Measurements from ENCODE around the gene TAS1R3. TPM values are rescaled to one million over a fixed set of nuclear protein-coding genes. Genes with fewer than 3 reads are reported as not detected.

TAS1R3 gene
- total RNA-seq, 1 experiment from 2014 or later, result 0.22 TPM

- Mint-ChIP-seq H3K9me3 (no peaks in the 10 kb centered on the region), H3K4me1 (peaks cover 25% of the 10 kb centered on the region), H3K27me3 (ENCODE audit: low read depth) (no peaks in the 10 kb centered on the region), H3K36me3 (peaks cover 11% of the 10 kb centered on the region), H3K4me3 (no peak overlapping the region), H3K27ac (peak overlapping the region; percentile 50; the same call in 1 of the 2 replicates)
- no peak for DNase-seq (ENCODE audit: low spot score)
- ATAC-seq, result no peak
- ChIA-PET POLR2A (interaction anchor here (0.6 kb wide), 1 partner anchor 132 kb away, joined by 5 read pairs; no protein-coding TSS in a partner anchor), CTCF (no interaction called here)
- no peak for TF ChIP-seq ETV6 (CRISPR knock-in tag; IDR thresholded peaks at IDR 0.05)
- 0 out of 2 replicates have a peak, but pooled peaks have one; percentile 15 for TF ChIP-seq ZNF121 (CRISPR knock-in tag; IDR thresholded peaks at IDR 0.05)
- no peak for TF ChIP-seq ATF6 (CRISPR knock-in tag; IDR thresholded peaks at IDR 0.05)
- TF ChIP-seq, protein P1, sequence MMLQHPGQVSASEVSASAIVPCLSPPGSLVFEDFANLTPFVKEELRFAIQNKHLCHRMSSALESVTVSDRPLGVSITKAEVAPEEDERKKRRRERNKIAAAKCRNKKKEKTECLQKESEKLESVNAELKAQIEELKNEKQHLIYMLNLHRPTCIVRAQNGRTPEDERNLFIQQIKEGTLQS (CRISPR knock-in tag; conservative IDR thresholded peaks at IDR 0.05), result 0 out of 2 replicates have a peak, but pooled peaks have one; percentile 43
These were observed 12.1 kb upstream of the TAS1R3 start for GRCh38 chr1:1318777-1319645.

DNA sequence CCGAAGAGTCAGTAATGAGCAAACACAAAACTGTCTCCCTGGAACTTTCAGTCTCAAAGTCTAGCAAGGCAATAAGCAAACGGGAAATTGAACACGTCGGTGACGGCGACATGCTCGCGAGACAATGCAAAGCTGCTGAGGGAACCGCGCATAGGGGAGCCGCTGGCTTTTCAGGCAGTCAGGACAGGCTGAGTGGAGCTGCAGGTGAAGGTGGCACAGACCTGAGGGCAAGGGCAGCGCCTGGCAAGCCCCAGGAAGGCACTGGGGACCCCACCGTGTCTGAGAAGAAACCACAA, 11.5 kb upstream of the TAS1R3 start:
- no peak for ATAC-seq
- peaks cover 11% of the 10 kb centered on the region for H3K36me3 Mint-ChIP-seq

More for the DNA sequence above, 11.5 kb upstream of the TAS1R3 start:
- Mint-ChIP-seq H3K4me1 (peaks cover 25% of the 10 kb centered on the region), H3K4me3 (no peak overlapping the region), H3K27ac (peak overlapping the region; percentile 50; the same call in 1 of the 2 replicates), H3K9me3 (no peaks in the 10 kb centered on the region), H3K27me3 (ENCODE audit: low read depth) (no peaks in the 10 kb centered on the region)
- TF ChIP-seq TP53 (CRISPR knock-in tag; IDR thresholded peaks at IDR 0.05), result no peak
- no peak for TF ChIP-seq ZNF281 (CRISPR knock-in tag; IDR thresholded peaks at IDR 0.05)
- TF ChIP-seq PRDM15 (CRISPR knock-in tag; IDR thresholded peaks at IDR 0.05), result no peak
- TF ChIP-seq, protein P2, sequence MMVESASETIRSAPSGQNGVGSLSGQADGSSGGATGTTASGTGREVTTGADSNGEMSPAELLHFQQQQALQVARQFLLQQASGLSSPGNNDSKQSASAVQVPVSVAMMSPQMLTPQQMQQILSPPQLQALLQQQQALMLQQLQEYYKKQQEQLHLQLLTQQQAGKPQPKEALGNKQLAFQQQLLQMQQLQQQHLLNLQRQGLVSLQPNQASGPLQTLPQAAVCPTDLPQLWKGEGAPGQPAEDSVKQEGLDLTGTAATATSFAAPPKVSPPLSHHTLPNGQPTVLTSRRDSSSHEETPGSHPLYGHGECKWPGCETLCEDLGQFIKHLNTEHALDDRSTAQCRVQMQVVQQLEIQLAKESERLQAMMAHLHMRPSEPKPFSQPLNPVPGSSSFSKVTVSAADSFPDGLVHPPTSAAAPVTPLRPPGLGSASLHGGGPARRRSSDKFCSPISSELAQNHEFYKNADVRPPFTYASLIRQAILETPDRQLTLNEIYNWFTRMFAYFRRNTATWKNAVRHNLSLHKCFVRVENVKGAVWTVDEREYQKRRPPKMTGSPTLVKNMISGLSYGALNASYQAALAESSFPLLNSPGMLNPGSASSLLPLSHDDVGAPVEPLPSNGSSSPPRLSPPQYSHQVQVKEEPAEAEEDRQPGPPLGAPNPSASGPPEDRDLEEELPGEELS (CRISPR knock-in tag; IDR thresholded peaks at IDR 0.05), result no peak
- TF ChIP-seq MXD4 (CRISPR knock-in tag; IDR thresholded peaks at IDR 0.05; ENCODE audit: borderline replicate concordance), result no peak
- ChIA-PET POLR2A (interaction anchor here (0.6 to 0.9 kb wide), 2 partner anchors 44 to 80 kb away, joined by 3 to 4 read pairs; no protein-coding TSS in a partner anchor), CTCF (no interaction called here)
- no peak for DNase-seq (ENCODE audit: low spot score)

Data from WTC11 (cell line).